GDM1 (cell line): Measurements from ENCODE around the gene ARVCF.
A peak's percentile ranks its signal among the peaks of the same experiment; 100 is the strongest.

Experiments
- DNase-seq: peaks from one replicate; lab custom pipeline; 2025; lab: John Stamatoyannopoulos, UW

ARVCF gene

DNA sequence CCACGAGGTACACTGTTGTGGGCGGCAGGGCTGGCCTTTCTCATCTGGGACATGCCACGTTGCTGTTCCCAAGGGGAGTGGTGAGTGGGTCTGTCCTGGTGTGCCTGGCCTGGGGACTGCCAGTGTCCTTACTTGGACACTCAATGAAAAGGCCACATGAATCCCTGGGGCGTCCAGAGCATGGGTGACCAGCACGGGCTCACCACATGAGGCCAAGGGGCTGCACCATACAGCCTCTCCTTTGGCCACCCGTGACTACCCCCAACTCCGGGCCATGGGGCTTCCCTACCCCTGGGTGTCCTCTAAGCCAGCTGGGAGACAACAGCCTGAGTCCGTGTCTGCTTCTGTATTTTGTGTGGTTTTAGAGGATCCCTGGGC lies 54.8 kb downstream of the ARVCF start:
- no peak for DNase-seq

- DNase-seq = no peak
Measured at GRCh38 chr22:19961201-19961580, 55.4 kb downstream of the ARVCF start.

GRCh38 chr22:19960491-19961200 lies 56.0 kb downstream of the ARVCF start:
- DNase-seq = no peak

GRCh38 chr22:19959587-19960490 lies 56.8 kb downstream of the ARVCF start:
- no peak for DNase-seq

DNA sequence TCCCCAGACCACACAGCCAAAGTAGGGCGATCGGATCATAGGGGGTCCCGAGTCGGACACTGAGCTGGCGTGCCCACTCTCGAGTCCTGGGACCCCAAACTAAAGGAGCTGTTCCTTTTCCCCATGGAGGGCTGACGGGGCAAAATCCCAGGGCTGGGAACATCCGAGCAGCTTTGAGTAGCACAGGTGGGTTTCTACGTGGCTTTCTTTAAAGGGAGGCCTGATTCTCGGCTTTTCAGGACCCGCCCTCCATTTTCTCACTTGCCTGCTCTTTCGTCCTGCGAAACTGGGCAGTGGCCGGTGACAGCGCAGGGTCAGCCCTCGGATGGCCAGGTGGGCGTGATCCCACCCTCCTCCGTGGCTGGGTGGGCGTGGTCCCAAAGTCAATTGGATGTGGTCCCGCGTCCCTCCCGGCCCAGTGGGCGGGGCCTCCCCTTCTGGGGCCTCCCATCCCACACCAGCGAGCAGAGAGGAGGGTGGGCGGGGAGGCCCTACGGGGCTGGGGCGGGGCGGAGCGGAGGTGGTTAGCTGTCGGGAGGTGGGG lies 57.5 kb downstream of the ARVCF start:
- DNase-seq = no peak

GRCh38 chr22:19958083-19959042 lies 58.3 kb downstream of the ARVCF start:
- no peak for DNase-seq

DNA sequence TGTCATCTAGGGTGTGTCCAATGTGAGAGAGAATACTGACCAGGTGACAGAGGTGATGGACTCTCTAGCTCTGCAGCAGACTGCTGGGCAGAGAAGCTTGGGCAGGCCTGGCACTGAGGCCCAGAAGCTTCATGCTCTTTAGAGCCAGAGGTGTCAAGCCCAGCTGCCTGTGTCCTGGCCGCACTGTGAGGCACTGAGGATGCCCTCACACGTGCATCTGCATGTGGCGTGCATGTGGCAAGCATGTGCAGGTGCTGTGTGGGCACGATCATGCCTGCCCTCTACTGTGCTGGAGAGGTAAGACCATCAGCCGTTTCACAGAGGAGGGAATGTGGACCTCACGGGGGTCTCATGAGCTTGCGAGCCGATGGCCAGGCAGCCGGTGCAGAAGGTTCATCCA lies 59.2 kb downstream of the ARVCF start:
- no peak for DNase-seq

DNA sequence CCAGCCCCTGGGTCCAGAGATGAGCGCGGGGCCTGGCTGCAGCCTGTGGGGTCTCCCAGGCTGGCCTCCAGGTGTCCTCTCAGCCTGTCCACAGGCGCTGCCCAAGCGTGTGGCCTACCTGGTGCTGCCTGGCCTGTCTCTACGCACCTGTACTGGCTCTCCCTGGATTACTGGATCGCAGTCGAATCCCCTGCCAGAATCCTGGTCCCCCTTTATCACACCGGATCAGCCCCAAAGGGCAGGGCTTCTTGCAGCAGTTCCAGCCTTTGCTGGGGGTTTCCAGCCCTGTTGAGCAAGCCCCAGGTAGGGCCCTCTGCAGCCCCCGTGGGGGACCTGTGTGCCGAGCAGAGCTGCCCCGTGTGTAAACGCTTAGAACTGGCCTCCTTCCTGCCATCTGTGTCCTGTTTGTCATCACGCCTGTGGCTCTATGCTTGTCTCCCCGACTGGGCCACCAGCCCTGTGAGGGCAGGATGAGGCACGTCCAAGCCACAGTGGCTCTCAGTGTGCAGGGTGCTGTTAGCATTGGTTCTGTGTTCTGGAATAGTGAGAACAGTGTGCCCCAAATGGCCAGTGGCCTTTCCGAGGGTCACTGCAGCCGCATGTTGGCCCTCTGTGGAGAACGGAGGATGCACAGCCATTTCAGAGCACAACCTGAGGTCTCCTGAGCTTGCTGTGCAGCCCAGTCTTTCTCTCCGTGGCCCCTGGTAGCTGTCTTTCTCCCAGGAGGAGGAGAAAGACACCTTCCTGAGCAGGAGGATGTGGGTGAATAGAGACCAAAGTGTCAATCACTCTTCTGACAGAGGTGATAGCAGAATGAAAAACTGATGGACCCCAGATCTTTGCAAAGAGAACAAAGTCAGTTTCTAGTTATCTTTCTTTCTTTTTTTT lies 61.1 kb downstream of the ARVCF start:
- DNase-seq = peak; percentile 34

GRCh38 chr22:19951346-19951745 lies 65.3 kb downstream of the ARVCF start:
- DNase-seq = no peak

GRCh38 chr22:19948057-19948760 lies 68.4 kb downstream of the ARVCF start:
- no peak for DNase-seq

DNA sequence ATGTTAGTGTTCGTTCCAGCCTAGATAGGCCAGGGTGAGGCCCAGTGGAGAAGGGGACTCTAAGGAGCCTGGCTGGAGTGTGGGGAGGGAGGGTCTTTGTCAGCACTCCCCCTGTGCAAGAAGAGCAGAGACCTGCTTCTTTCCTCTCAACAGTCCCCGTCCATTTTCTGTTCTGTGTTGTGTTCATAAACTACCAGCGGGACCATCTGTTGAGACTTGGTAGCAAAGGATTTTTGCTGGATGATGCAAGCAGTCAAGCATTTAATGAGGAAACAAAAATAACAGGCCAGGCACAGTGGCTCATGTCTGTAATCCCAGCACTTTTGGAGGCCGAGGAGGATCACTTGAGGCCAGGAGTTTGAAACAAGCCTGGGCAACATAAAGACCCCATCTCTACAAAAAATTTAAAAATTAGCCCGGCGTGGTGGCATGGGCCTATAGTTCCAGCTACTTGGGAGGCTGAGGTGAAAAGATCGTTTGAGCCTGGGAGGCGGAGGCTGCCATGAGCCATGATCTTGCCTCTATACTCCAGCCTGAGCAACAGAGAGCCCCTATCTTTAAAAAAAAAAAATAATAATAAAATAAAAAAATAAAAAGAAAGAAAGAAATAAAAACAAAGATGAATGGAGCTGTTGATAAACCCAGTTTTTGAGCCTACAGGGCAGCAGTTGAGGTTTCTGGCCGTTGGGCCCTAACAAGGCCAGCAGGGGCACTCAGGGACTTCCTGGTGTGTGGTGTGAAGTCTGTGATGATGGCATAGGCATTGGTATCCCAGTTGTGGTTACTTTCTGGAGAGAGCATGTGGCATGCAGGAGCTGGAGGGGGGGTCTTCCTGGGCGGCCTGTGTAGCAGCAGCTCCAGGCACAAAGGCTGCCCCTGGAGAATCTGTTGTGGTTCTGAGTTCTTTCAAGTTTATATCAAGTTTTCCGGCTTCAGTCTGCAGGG lies 73.3 kb downstream of the ARVCF start:
- no peak for DNase-seq

GRCh38 chr22:19942157-19943081 lies 74.2 kb downstream of the ARVCF start:
- peak; percentile 47 for DNase-seq

DNA sequence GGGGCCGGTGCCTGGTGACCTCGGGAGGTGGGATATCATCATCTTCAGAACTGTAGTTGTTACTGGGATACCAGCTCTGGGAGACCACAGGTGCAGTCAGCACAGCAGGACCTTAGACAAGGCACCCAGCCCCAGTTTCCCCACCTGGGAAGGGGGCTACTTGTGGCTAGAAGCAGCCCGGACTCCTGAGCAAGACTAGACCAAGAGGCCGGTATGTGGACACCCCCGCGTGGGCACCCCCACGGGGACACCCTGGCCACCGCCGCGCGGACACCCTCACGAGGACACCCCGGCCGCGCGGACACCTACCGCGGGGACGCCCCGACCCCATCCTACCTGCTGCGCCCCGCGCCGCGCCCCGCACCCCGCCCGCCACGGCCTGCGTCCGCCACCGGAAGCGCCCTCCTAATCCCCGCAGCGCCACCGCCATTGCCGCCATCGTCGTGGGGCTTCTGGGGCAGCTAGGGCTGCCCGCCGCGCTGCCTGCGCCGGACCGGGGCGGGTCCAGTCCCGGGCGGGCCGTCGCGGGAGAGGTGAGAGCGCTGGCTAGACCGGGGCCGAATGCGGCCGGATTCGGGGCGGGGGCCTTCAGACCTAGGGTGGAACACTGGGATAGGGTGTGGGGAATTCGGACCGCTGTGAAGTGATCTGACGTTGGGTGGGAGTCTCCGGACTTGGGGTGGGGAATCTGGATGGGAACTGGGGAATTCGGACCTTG lies 75.1 kb downstream of the ARVCF start, which contains the start of the genes COMT and TXNRD2:
Gene COMT, plus strand, starts transcription at position 408 of the 718 bp plus-strand sequence. CDS start 20,755 bp downstream, outside the sequence.
Gene TXNRD2, minus strand, starts transcription at position 454 of the 718 bp plus-strand sequence. Its CDS starts 15 bp downstream, at position 439.
- DNase-seq = peak; percentile 38

DNA sequence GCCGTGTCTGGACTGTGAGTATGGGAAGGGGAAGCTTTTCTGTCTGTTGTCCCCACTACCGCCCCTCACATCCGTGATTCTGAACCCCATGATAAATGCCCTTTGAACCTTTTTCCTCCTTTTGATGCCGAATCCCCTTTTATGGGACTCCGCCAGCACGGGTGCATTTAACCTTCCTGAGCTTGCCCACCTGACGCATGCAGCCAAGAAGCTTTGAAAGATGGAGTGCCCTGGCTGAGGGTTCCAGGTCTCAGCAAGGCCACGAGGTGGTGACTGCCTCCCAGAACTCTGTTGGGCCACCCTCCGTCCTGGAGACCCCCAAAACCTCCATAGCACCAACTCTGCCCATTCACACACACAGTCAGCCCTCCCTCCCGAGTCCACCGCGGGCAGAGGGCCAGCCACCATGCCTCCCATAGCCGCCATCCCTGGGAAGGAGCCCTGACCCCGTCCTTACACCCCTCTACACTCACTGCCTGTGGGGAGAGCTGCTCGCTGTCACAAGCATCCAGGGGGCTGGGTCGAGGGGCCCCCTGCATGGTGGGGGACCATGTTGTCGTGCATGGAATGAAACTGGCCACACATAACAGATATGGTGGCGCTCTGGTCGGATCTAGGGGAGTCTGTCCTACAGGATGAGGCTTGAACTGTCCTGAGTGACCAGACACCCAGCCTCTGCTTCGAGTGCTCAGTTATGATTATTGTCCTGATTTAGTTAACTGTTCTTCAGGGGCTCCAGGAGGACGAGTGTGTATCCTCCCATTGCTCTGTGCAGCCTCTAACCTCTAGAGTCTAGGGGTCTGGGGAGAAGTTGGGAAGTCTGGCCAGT lies 75.9 kb downstream of the ARVCF start:
- no peak for DNase-seq

DNA sequence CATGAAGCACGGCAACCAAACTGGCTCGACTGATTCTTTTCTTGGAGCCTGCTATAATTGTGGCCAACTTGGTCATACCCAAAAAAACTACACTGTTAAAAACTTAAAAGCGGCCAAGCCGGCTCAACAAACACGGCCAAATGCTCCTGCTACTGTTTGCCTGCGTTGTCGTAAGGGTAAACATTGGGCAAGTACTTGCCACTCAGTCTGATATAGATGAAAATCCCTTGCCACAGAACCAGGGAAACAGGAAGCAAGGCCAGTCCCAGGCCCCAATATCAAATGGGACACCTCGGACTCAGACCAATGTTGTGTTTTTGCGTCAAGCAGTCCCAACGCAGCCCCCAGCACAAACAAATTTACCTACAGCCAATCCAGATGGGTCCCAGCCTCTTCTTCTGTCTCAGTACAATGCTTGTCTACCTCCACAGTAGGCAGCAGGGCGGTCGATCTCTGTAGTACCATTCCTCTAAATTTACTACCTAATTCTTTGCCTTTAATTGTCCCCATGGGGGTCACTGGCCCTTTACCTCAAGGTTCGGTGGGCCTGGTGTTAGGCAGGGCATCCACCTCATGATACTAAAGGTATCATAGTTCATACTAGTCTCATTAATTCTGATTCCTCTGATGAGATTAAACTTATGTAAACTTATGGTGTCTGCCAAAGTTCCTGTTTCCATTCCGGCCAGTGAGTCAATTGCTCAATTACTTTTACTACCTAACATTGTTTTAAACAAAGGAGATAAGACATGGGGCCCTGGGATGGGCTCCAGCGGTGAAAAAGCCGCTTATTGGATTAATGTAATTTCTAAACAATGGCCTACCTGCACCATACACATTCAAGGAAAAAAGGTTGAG lies 78.8 kb downstream of the ARVCF start:
- DNase-seq = no peak
